K562 (cell line): ENCODE data around the gene KMT2E. TPM values are rescaled to one million over a fixed set of nuclear protein-coding genes. Genes with fewer than 3 reads are reported as not detected.

Source experiments
- ATAC-seq: fragments of 200-7000 bp; cut with Tn5 transposase; 3 replicates; pipeline ENCODE4 v1.9.1; 2020; ENCODE audit warnings: moderate library complexity
- BruUV-seq: library from RNA; stranded (reverse); fragments of 400-500 nt; replicated peaks from 2 replicates; lab custom pipeline; 2021; lab: Mats Ljungman, UMichigan
- CTCF ChIA-PET: fragments of 300-600 bp; formaldehyde crosslinking; extraction: SDS; loops from one replicate; lab custom pipeline; 2021; ENCODE audit warnings: low intra/inter-chr PET ratio; lab: Yijun Ruan, JAX
- POLR2A ChIA-PET: fragments of 300-600, 350-650 bp; sonication (Branson Sonifier 250); formaldehyde crosslinking; extraction: SDS; loops from one replicate; lab custom pipeline; 2021; ENCODE audit warnings: antibody characterized with exemption, inconsistent platforms; lab: Yijun Ruan, JAX
- DNase-seq, 4 experiments: peaks; one replicate each; pipeline versions ENCODE4 v3.0.0 to v3.0.0-alpha.2; 2011 to 2018; ENCODE audit warnings: low spot score in 3 of 4, mixed read lengths in 3 of 4; ENCODE audit errors: extremely low read depth in 1 of 4
- FAIRE-seq: peaks from 2 replicates; lab custom pipeline; 2011; peaks lifted over from hg19 to GRCh38; lab: Jason Lieb, UNC
- H2AFZ ChIP-seq: 2 replicates; pipeline ENCODE4 v1.6.0; 2011; ENCODE audit warnings: low read depth, low read length, control low read depth, inconsistent platforms
- H3K27ac ChIP-seq: fragments of 200-600 bp; 3 replicates; pipeline ENCODE4 v1.8.0; 2011; ENCODE audit warnings: low read depth, mild to moderate bottlenecking, control low read depth, inconsistent platforms, low read length, moderate library complexity, mixed read lengths; ENCODE audit errors: extremely low read depth
- H3K27me3 ChIP-seq, 2 experiments: fragments of 300-600 bp in 1 of 2; 2 replicates in 1 of 2; 3 replicates in 1 of 2; pipeline versions ENCODE4 v1.6.0 to v1.8.0; 2011; ENCODE audit warnings: inconsistent platforms in 2 of 2, low read length in 2 of 2, mild to moderate bottlenecking in 1 of 2, mixed read lengths in 1 of 2, moderate library complexity in 1 of 2; ENCODE audit not compliant: control insufficient read depth in 2 of 2, insufficient read depth in 2 of 2
- H3K36me3 ChIP-seq: fragments of 300-600 bp; 3 replicates; pipeline ENCODE4 v1.8.0; 2011; ENCODE audit warnings: mild to moderate bottlenecking, low read length, inconsistent platforms; ENCODE audit not compliant: control insufficient read depth, insufficient read depth
- H3K4me1 ChIP-seq, 2 experiments: fragments of 200-600 bp in 1 of 2; replicated peaks in 1 of 2; 2 replicates in 1 of 2; 3 replicates in 1 of 2; pipeline versions ENCODE4 v1.5.1 to v1.8.0; 2011; ENCODE audit warnings: inconsistent platforms in 2 of 2, low read length in 2 of 2, mild to moderate bottlenecking in 1 of 2, mixed read lengths in 1 of 2, moderate library complexity in 1 of 2; ENCODE audit not compliant: control insufficient read depth in 2 of 2, insufficient read depth in 2 of 2
- H3K4me2 ChIP-seq: 2 replicates; pipeline ENCODE4 v1.6.1; 2011; ENCODE audit warnings: low read length, control low read depth, inconsistent platforms, mixed read lengths; ENCODE audit not compliant: insufficient read depth
- H3K4me3 ChIP-seq: fragments of 200-600 bp; sonication (generic), shearing (Covaris generic); 2 replicates; pipeline ENCODE4 v1.5.1; 2016; ENCODE audit warnings: control low read depth, inconsistent platforms
- H3K79me2 ChIP-seq: fragments of 200-600 bp; 3 replicates; pipeline ENCODE4 v1.8.0; 2011; ENCODE audit warnings: low read length, inconsistent platforms; ENCODE audit not compliant: control insufficient read depth, insufficient read depth
- H3K9ac ChIP-seq, 2 experiments: 2 replicates each; pipeline versions ENCODE4 v1.6.0 to v1.6.1; 2011; ENCODE audit warnings: low read depth in 2 of 2, low read length in 2 of 2, control low read depth in 1 of 2, inconsistent platforms in 1 of 2, mild to moderate bottlenecking in 1 of 2, mixed read lengths in 1 of 2; ENCODE audit not compliant: insufficient read depth in 1 of 2
- H3K9me1 ChIP-seq: one replicate; pipeline ENCODE4 v1.6.0; 2011; ENCODE audit warnings: inconsistent platforms, mild to moderate bottlenecking, low read length, moderate library complexity; ENCODE audit not compliant: control insufficient read depth, insufficient read depth
- H3K9me3 ChIP-seq: replicated peaks from 2 replicates; pipeline ENCODE4 v1.5.1; 2011; ENCODE audit warnings: low read depth, low read length, inconsistent platforms; ENCODE audit not compliant: control insufficient read depth, insufficient read depth
- H4K20me1 ChIP-seq: replicated peaks from 2 replicates; pipeline ENCODE4 v1.6.1; 2011; ENCODE audit warnings: low read length, inconsistent platforms, mixed read lengths; ENCODE audit not compliant: control insufficient read depth, insufficient read depth
- NELFE ChIP-seq: IDR thresholded peaks from 2 replicates; pipeline ENCODE4 v1.6.1; 2011; ENCODE audit warnings: mild to moderate bottlenecking; ENCODE audit not compliant: insufficient read depth, insufficient read length
- whole genome bisulfite sequencing: fragments of 100-300 bp; shearing (Covaris generic); methylation state at CpG from one replicate; pipeline ENCODE4 v1.1.6; 2016; ENCODE audit warnings: low coverage, mixed read lengths; ENCODE audit not compliant: insufficient coverage; ENCODE audit errors: missing lambda C conversion rate; 5-methylcytosine and 5-hydroxymethylcytosine counted together
- in situ Hi-C: fragments of 300-500 bp; cut with MboI; formaldehyde crosslinking; loops from 4 replicates; pipeline ENCODE4 v1.15.0; 2018; ENCODE audit warnings: inconsistent platforms, mixed read lengths
- intact Hi-C: fragments of 100-400 bp; cut with micrococcal nuclease; formaldehyde crosslinking; loops from 2 replicates; pipeline ENCODE4 v1.14.2; 2022
- polyA plus RNA-seq, 8 experiments: library from polyadenylated mRNA; depleted of rRNA in 4 of 8; stranded (reverse) in 5 of 8; unstranded in 3 of 8; fragments of >200 nt; fragmentation: Nextera tagmentation in 2 of 8; fragmentation: Illumina TruSeq in 1 of 8; extraction: Ambion mirVana in 2 of 8; extraction: Trizol in 1 of 8; gene quantifications; 2 replicates each; pipeline versions ENCODE4 v1.2.1 to v1.2.3, GENCODE V29; 2011 to 2014; ENCODE audit warnings: inconsistent platforms in 1 of 8, missing spikeins in 1 of 8
- total RNA-seq, 7 experiments: library from RNA; depleted of rRNA in 6 of 7; stranded (reverse); fragments of >200 nt in 6 of 7; fragmentation: Illumina TruSeq in 2 of 7; extraction: Trizol in 2 of 7; gene quantifications; 2 replicates each; pipeline versions ENCODE4 v1.2.1 to v1.2.3, GENCODE V29; 2011 to 2021; ENCODE audit warnings: low replicate concordance in 1 of 7
- TF ChIP-seq, protein P1 (sequence below): sonication (generic); formaldehyde crosslinking; IDR thresholded peaks from 2 replicates; pipeline ENCODE4 v1.8.0; 2023; ENCODE audit warnings: mild to moderate bottlenecking, missing genetic modification reagents
- TF ChIP-seq, protein P2 (sequence below): fragments of 450-650 bp; IDR thresholded peaks from 2 replicates; pipeline ENCODE4 v1.6.1; 2016; ENCODE audit warnings: low read depth
- TF ChIP-seq, protein P3 (sequence below): sonication (generic); formaldehyde crosslinking; IDR thresholded peaks from 2 replicates; pipeline ENCODE4 v1.8.1; 2022; ENCODE audit warnings: missing genetic modification reagents

The KMT2E gene
- total and polyA plus RNA-seq, 9 of the 15 experiments (the other 6 are each of a cell fraction or from before 2014, with no cell fraction given) = 8.9 to 55.3 (median 38.1) TPM

DNA sequence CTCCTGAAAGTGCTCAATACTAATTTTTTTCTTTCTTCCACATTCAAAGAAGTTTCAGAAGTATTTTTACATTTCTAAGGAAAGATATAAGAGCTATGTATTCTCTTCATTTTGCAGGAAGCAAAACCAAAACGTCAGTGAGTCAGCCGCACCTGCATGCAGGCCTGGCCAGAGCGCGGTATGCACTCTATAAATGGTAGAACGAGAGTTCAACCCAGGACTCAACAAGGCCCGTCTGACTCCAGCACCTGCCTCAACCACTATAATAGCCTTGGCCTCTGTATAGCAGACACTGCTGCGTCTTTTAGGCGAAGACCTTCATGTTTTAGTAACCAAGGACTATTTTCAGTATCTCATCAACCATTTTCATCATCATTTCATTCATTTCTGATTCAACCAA is 113.2 kb downstream of the KMT2E start (continued):
- TF ChIP-seq, protein P1, sequence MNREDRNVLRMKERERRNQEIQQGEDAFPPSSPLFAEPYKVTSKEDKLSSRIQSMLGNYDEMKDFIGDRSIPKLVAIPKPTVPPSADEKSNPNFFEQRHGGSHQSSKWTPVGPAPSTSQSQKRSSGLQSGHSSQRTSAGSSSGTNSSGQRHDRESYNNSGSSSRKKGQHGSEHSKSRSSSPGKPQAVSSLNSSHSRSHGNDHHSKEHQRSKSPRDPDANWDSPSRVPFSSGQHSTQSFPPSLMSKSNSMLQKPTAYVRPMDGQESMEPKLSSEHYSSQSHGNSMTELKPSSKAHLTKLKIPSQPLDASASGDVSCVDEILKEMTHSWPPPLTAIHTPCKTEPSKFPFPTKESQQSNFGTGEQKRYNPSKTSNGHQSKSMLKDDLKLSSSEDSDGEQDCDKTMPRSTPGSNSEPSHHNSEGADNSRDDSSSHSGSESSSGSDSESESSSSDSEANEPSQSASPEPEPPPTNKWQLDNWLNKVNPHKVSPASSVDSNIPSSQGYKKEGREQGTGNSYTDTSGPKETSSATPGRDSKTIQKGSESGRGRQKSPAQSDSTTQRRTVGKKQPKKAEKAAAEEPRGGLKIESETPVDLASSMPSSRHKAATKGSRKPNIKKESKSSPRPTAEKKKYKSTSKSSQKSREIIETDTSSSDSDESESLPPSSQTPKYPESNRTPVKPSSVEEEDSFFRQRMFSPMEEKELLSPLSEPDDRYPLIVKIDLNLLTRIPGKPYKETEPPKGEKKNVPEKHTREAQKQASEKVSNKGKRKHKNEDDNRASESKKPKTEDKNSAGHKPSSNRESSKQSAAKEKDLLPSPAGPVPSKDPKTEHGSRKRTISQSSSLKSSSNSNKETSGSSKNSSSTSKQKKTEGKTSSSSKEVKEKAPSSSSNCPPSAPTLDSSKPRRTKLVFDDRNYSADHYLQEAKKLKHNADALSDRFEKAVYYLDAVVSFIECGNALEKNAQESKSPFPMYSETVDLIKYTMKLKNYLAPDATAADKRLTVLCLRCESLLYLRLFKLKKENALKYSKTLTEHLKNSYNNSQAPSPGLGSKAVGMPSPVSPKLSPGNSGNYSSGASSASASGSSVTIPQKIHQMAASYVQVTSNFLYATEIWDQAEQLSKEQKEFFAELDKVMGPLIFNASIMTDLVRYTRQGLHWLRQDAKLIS = no peak

DNA sequence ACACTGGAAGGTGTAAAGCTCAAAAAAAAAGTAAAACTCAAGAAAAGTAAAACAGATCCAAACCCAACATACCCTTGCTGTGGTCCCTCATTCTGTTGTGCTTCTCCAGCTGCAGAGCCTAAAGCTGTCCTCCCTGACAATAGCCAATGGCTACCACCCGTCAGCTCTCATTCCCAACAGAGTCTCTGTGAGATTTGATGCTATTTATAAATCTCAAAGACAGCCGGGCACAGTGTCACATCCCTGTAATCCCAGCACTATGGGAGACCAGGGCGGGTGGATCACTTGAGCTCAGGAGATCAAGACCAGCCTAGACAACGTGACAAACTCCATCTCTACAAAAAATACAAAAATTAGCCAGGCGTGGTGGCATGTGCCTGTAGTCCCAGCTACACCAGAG is 116.0 kb downstream of the KMT2E start:
- Histone ChIP-seq H3K9me1 (no peaks in the 10 kb centered on the region), H3K79me2 (peaks cover 13% of the 10 kb centered on the region; the same call in 1 of the 3 replicates), H3K27me3 (no peaks in the 10 kb centered on the region), H4K20me1 (no peaks in the 10 kb centered on the region), H3K36me3 (peaks cover 45% of the 10 kb centered on the region), H3K4me3 (no peak overlapping the region), H3K9ac (no peak overlapping the region), H2AFZ (no peak overlapping the region), H3K27ac (no peak overlapping the region; the same call in 2 of the 3 replicates), H3K9me3 (peaks cover 5% of the 10 kb centered on the region; the same call in 1 of the 2 replicates), H3K4me1 (peaks cover 13 to 22% of the 10 kb centered on the region in 2 experiments), H3K4me2 (no peak overlapping the region)
- DNase-seq (no peak), FAIRE-seq (peak; percentile 6), ATAC-seq (no peak)
- in situ Hi-C loops (no loop called here), intact Hi-C loops (loop anchor here (5.0 to 10.0 kb wide), 2 partner anchors 145 to 208 kb away; no protein-coding TSS in a partner anchor)
- ChIA-PET CTCF (no interaction called here), POLR2A (interaction anchor here (0.8 to 3.9 kb wide), 6 partner anchors 7 to 176 kb away, joined by 3 to 19 read pairs (median 7); no protein-coding TSS in a partner anchor)
- WGBS = 90% methylated on average over 5 of the region's 5 CpGs
- TF ChIP-seq NELFE = no peak
- TF ChIP-seq, protein P2, sequence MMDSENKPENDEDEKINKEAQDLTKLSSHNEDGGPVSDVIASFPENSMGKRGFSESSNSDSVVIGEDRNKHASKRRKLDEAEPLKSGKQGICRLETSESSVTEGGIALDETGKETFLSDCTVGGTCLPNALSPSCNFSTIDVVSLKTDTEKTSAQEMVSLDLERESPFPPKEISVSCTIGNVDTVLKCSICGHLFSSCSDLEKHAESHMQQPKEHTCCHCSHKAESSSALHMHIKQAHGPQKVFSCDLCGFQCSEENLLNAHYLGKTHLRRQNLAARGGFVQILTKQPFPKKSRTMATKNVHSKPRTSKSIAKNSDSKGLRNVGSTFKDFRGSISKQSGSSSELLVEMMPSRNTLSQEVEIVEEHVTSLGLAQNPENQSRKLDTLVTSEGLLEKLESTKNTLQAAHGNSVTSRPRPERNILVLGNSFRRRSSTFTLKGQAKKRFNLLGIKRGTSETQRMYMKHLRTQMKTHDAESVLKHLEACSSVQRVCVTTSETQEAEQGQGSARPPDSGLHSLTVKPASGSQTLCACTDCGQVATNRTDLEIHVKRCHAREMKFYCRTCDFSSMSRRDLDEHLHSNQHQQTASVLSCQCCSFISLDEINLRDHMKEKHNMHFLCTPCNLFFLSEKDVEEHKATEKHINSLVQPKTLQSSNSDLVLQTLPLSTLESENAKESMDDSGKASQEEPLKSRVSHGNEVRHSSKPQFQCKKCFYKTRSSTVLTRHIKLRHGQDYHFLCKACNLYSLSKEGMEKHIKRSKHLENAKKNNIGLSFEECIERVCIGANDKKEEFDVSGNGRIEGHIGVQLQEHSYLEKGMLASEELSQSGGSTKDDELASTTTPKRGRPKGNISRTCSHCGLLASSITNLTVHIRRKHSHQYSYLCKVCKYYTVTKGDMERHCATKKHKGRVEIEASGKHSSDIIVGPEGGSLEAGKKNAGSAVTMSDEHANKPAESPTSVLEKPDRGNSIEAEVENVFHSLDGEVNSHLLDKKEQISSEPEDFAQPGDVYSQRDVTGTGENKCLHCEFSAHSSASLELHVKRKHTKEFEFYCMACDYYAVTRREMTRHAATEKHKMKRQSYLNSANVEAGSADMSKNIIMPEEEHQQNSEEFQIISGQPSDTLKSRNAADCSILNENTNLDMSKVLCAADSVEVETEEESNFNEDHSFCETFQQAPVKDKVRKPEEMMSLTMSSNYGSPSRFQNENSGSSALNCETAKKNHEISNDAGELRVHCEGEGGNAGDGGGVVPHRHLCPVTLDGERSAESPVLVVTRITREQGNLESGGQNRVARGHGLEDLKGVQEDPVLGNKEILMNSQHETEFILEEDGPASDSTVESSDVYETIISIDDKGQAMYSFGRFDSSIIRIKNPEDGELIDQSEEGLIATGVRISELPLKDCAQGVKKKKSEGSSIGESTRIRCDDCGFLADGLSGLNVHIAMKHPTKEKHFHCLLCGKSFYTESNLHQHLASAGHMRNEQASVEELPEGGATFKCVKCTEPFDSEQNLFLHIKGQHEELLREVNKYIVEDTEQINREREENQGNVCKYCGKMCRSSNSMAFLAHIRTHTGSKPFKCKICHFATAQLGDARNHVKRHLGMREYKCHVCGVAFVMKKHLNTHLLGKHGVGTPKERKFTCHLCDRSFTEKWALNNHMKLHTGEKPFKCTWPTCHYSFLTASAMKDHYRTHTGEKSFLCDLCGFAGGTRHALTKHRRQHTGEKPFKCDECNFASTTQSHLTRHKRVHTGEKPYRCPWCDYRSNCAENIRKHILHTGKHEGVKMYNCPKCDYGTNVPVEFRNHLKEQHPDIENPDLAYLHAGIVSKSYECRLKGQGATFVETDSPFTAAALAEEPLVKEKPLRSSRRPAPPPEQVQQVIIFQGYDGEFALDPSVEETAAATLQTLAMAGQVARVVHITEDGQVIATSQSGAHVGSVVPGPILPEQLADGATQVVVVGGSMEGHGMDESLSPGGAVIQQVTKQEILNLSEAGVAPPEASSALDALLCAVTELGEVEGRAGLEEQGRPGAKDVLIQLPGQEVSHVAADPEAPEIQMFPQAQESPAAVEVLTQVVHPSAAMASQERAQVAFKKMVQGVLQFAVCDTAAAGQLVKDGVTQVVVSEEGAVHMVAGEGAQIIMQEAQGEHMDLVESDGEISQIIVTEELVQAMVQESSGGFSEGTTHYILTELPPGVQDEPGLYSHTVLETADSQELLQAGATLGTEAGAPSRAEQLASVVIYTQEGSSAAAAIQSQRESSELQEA = no peak
- TF ChIP-seq, protein P3, sequence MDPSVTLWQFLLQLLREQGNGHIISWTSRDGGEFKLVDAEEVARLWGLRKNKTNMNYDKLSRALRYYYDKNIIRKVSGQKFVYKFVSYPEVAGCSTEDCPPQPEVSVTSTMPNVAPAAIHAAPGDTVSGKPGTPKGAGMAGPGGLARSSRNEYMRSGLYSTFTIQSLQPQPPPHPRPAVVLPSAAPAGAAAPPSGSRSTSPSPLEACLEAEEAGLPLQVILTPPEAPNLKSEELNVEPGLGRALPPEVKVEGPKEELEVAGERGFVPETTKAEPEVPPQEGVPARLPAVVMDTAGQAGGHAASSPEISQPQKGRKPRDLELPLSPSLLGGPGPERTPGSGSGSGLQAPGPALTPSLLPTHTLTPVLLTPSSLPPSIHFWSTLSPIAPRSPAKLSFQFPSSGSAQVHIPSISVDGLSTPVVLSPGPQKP (CRISPR knock-in tag) = no peak
- BruUV-seq = no TSS peak
